ENCODE data around the gene FAM184B.

Gene FAM184B

DNA sequence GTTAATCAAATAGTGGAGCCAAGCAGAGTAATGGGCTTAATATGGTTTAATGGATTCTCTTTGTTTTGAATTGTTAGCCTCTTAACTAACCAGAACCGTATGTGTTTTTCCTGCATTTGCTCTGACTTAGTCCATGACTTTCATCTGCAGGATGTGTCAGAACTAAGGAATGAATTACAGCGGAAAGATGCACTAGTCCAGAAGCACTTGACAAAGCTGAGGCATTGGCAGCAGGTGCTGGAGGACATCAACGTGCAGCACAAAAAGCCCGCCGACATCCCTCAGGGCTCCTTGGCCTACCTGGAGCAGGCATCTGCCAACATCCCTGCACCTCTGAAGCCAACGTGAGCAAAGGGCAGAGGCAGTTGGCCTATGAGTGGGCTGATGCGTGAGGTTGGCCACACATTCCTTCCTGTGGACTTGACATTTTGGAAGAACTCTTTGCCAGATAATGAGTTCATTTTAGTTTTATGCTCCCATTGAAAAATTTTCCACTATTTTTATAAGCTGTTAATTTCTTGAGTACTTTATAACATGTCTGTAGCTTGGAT is 157.9 kb downstream of the FAM184B start:
- DNase-seq: no peak

GRCh38 chr4:17619416-17620105 is 161.9 kb downstream of the FAM184B start:
- no peak for DNase-seq

GRCh38 chr4:17618926-17619325 is 162.5 kb downstream of the FAM184B start:
- no peak for DNase-seq

DNA sequence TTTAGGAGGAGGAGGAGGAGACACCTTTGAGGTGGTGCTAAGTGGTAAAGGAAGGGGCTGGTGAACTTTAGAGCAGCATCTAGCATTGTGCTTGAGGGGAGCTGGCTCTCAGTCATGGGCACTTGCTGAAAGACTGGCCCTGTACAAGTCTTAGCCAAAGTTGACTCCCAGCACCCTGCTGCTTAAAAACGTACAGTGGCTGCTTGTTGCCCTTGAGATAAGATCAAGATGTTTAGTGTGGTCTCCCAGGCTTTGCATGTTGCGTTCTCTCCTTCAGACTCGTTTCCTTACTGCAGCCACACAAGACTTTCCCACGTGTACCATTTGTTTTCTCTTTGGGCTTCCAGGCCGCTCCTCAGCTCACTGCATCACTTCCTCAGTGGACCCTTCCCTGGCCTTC is 165.1 kb downstream of the FAM184B start:
- DNase-seq: no peak

DNA sequence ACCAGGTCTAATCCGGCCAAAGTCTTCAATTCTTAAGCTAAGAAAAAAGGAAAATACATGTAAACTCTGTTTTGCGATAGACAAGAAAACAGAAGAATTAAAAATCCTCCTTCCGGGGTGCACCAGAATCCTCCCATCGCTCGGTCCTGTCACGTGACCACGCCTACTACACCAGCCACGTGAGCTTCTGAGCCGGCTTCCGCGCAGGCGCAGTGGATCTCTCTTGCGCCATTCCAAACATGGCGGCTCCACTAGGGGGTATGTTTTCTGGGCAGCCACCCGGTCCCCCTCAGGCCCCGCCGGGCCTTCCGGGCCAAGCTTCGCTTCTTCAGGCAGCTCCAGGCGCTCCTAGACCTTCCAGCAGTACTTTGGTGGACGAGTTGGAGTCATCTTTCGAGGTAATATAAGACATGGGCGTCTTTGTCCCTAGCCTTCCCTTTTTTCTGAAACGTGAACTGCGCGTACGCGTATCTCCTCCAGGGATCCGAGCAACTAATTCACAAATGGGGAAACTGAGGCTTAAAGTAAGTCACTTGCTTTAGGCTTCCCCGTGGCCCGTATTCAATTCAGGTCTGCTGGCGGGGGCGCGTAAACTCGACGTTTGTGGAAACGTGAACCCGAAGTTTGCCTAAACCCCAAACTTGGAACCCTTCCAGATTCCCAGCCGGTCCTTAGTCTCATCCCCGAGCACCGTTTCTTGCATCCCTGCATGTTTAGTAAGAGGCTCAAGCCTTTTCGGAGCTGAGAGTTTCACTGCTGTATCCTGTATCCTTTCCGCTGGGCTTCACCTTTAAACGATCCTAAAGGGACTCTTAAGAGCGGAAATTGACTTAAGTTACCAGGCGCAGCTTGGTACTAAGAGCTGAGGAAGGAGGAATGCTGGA is 166.8 kb downstream of the FAM184B start, which contains the start of gene MED28:
TSS of gene MED28 (plus strand) at position 226 of the 884 bp plus-strand sequence. CDS start at position 240, 14 bp downstream.
- peak; percentile 62 for DNase-seq

DNA sequence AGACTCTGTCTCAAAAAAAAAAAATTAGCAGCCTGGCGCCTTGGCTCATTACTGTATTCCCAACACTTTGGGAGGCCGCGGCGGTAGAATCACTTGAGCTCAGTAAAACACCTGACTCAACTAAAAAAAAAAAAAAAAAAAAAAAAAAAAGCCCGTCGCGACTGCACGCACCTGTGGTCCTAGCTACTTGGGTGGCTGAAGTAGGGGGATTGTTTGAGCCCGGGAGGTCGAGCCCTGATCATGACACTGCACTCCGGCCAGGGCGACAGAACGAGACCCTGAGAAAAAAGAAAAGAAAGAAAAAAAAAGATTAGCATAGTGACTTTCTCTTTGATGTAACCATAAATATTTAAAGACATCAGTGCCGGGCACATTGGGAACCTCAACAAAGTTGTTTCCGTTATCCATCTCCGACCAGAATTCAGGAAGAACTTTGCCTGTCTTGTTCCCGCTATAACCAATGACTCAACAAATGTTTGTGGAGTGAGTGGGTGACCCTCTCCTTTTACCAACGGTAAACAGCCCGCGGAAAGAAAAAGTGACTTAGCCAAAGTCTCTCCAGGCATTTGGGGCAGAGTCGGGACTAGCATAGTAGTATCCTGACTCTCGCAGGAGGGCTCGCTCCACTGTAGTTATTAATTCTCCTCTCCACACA is 167.5 kb downstream of the FAM184B start:
- DNase-seq: no peak

GRCh38 chr4:17605236-17605635 is 176.2 kb downstream of the FAM184B start:
- peak; percentile 12 for DNase-seq

DNA sequence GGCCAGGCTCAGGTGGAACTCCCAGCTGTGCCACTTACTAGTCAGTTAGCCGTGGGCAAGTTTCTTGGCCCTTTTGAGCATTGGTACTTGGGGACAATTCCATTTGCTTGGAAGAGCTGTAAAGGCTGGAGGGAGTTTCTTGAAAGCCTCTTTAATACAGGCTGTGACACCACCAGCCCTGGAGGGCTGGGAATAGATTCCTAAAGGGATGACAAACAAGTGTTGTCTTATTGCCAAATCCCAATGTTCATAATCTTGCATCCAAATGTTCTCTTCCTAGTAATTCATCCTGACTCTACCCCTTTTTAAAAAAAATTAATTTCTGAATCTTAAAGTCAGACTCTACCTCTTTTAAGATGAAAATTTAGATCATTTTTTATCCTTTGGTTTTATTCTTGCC is 181.6 kb downstream of the FAM184B start:
- DNase-seq: no peak

DNA sequence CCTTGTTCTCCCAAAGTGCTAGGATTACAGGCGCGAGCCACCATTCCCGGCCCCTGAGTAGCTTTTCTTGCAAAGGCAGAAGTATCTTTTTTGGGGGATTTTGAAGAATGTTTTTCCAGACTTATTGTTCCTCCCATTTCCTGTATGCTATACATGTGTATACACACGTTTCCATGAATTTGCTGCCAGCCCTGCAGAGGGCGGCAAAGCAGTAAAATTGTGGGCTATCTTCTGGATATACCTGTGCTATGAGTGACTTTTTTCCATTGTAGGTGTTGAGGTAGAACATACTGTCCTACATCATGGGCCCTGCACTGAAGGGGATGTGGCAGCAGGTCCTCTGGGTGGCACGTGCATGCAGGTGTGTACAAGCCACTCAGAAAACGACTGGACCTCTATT is 183.9 kb downstream of the FAM184B start:
- DNase-seq: no peak

DNA sequence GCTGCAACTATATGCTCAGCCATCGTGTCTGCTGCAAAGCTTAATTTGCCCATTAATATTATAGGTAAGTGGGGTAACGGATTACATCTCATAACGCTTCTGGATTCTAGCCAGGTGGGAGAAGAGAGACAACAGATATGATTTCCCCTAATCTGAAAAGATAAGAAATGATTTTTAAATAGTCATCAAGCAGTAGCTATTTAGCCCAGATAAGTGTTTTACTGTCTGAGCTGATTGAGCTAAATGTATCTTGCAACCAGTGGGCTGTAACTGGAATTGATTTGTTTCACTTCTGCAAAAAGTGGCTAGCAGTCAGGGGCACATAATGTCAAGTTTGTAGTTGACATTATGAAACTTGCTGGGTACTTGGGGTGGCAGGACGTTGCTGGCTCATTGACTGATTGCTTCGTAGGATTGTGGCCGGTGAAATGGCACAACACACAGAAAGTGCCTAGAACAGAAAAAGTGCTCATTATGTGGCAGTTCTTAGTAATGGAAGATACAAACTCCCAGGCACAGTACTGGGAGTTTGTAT is 185.9 kb downstream of the FAM184B start:
- DNase-seq: no peak

- DNase-seq: no peak
Measured at GRCh38 chr4:17589355-17589754, 192.1 kb downstream of the FAM184B start.

DNA sequence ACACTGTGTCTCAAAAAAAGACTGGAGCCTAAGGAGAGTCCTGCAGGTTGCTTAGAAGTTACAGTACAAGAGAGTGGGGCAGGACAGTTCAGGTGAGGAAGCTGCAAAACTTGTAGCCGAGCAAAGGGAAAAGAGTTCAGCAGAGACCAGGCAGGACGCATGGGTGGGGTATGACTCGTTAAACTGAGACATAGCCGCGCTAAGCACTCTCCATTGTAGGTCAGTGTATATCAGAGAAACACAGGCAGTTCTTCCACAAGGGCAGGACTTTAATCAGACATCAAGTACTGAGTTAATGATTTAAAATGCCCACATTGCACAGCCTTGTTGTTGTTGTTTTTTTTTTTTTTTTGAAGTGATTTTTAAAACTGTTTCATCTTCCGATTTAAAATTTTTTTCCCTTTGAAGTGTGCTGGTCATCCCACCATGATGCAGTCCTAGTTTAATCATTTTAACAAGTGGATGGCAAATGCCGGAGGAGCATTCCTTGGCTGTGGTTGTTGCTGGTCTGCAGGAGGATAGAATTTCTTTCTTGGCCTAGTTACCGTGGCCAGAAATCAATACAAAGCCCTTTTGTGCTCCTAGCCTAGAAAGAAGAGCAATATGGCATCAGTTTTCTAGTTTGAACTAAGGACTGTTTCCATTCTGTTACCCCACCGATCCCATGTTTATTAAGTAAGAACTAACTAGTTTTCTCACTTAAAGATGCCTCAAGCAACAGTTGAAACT is 194.2 kb downstream of the FAM184B start:
- no peak for DNase-seq

GRCh38 chr4:17584521-17585213 is 196.8 kb downstream of the FAM184B start:
- peak; percentile 78 for DNase-seq

DNA sequence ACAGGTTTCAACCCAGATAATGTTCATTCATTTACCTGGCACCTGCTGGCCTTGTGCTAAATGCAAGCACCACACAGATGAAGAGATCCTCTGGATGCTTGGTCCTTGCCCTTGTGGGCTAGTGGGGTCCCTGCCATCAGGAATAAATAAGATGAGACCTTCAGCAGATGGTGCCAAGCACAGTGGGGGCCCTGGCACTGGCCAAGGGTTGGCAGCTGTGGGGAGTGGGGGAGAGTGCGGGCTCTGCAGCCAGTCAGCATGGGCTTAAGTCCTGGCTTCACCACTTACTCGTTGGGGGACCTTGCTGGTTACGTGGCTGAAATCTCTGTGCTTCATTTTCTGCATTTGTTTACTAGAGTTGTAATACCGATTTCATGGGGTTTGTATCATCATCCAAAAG is 197.5 kb downstream of the FAM184B start:
- DNase-seq: peak; percentile 61

GRCh38 chr4:17583276-17583675 is 198.1 kb downstream of the FAM184B start:
- DNase-seq: peak; percentile 60

DNA sequence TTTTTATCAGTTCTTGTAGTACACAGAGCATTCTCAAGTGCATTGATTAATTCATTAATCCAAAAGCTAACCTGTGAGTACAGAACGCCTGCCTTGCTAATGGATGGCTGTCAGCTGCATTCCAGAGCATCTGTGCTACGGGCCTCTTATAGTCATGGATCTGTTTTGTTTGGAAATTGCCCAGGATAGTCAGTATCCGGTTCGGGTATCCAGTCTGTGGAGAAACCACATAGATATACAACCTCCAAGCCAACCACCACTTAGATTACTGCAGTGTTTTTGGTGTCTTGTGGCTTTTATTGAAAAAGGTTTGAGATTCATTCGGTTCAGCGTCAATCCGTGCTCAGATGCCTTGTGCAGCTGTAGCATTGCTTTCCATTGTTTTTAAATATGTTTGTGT is 200.5 kb downstream of the FAM184B start:
- DNase-seq: no peak
